Skin epidermis (tissue), 12 donors: ENCODE results near the gene GALNT8.
"Not testable (repeated sequence)": the region's sequence is repeated elsewhere in the genome, so short reads cannot be mapped to it uniquely, and the experiment has no call there.

Experiments
- H3K27ac ChIP-seq, 21 experiments: fragments of 200-600 bp; sonication (generic) in 11 of 21; one replicate each; pipeline ENCODE4 v1.5.0; 2020; ENCODE audit warnings: mild to moderate bottlenecking in 3 of 21, inconsistent platforms in 2 of 21, moderate library complexity in 2 of 21
- H3K4me3 ChIP-seq, 7 experiments: fragments of 200-600 bp; sonication (generic) in 2 of 7; one replicate each; pipeline ENCODE4 v1.5.0; 2020; ENCODE audit warnings: inconsistent platforms in 2 of 7, mild to moderate bottlenecking in 2 of 7, moderate library complexity in 1 of 7

Gene GALNT8

GRCh38 chr12:4719821-4720636 lies at the start of gene GALNT8:
Gene GALNT8 (plus strand): TSS chr12:4720400. CDS start chr12:4720678, 278 bp downstream.
- Histone ChIP-seq H3K4me3 (no peak within 1 kb of the TSS), H3K27ac (no peak within 1 kb of the TSS)

- Histone ChIP-seq H3K27ac (no peak overlapping the region), H3K4me3 (no peak overlapping the region)
Observed at GRCh38 chr12:4679711-4680110, 40.5 kb upstream of the GALNT8 start.

GRCh38 chr12:4681732-4682131 lies 38.5 kb upstream of the GALNT8 start:
- Histone ChIP-seq H3K4me3 (no peak overlapping the region), H3K27ac (no peak overlapping the region)

GRCh38 chr12:4685317-4685716 lies 34.9 kb upstream of the GALNT8 start:
- H3K4me3 ChIP-seq, result no peak overlapping the region
- no peak overlapping the region for H3K27ac ChIP-seq

GRCh38 chr12:4690760-4691159 lies 29.4 kb upstream of the GALNT8 start:
- H3K4me3 ChIP-seq, result no peak overlapping the region
- H3K27ac ChIP-seq, result no peak overlapping the region

- no peak overlapping the region for H3K27ac ChIP-seq
Observed at GRCh38 chr12:4700621-4701026, 19.6 kb upstream of the GALNT8 start.

GRCh38 chr12:4701395-4702190 lies 18.6 kb upstream of the GALNT8 start:
- no peak overlapping the region for H3K27ac ChIP-seq

More at GRCh38 chr12:4700621-4701026, 19.6 kb upstream of the GALNT8 start:
- H3K4me3 ChIP-seq, result no peak overlapping the region

GRCh38 chr12:4703676-4704075 lies 16.5 kb upstream of the GALNT8 start:
- Histone ChIP-seq H3K4me3 (no peak overlapping the region), H3K27ac (no peak overlapping the region)

More at GRCh38 chr12:4701395-4702190, 18.6 kb upstream of the GALNT8 start:
- no peak overlapping the region for H3K4me3 ChIP-seq

GRCh38 chr12:4705824-4706223 lies 14.4 kb upstream of the GALNT8 start:
- Histone ChIP-seq H3K27ac (no peak overlapping the region), H3K4me3 (no peak overlapping the region)

- Histone ChIP-seq H3K27ac (no peak overlapping the region), H3K4me3 (no peak overlapping the region)
Observed at GRCh38 chr12:4707306-4707705, 12.9 kb upstream of the GALNT8 start.

- Histone ChIP-seq H3K27ac (no peak overlapping the region), H3K4me3 (no peak overlapping the region)
Observed at GRCh38 chr12:4710113-4710512, 10.1 kb upstream of the GALNT8 start.

GRCh38 chr12:4714879-4715278 lies 5.3 kb upstream of the GALNT8 start:
- no peak overlapping the region for H3K27ac ChIP-seq
- no peak overlapping the region for H3K4me3 ChIP-seq

- Histone ChIP-seq H3K27ac (no peak overlapping the region), H3K4me3 (no peak overlapping the region)
Observed at GRCh38 chr12:4717806-4718205, 2.4 kb upstream of the GALNT8 start.

- H3K27ac ChIP-seq, result no peak overlapping the region
- no peak overlapping the region for H3K4me3 ChIP-seq
Observed at GRCh38 chr12:4720637-4720995, 416 bp downstream of the GALNT8 start.

- H3K27ac ChIP-seq, H3K4me3 ChIP-seq: not testable (repeated sequence)
Observed at GRCh38 chr12:4721587-4721986, 1.4 kb downstream of the GALNT8 start.

GRCh38 chr12:4723226-4723625 lies 3.0 kb downstream of the GALNT8 start:
- Histone ChIP-seq H3K4me3 (no peak overlapping the region), H3K27ac (no peak overlapping the region)

- no peak overlapping the region for H3K27ac ChIP-seq
- no peak overlapping the region for H3K4me3 ChIP-seq
Observed at GRCh38 chr12:4725057-4725456, 4.9 kb downstream of the GALNT8 start.

GRCh38 chr12:4734625-4735340 lies 14.6 kb downstream of the GALNT8 start:
- H3K4me3 ChIP-seq, result no peak overlapping the region
- H3K27ac ChIP-seq, result no peak overlapping the region

- Histone ChIP-seq H3K27ac (no peak overlapping the region), H3K4me3 (no peak overlapping the region)
Observed at GRCh38 chr12:4736091-4736490, 15.9 kb downstream of the GALNT8 start.

- Histone ChIP-seq H3K27ac (no peak overlapping the region), H3K4me3 (no peak overlapping the region)
Observed at GRCh38 chr12:4738541-4738940, 18.3 kb downstream of the GALNT8 start.
